HCEC 1CT (cell line): ENCODE results near the gene ROMO1.

Experiments used
- DNase-seq: peaks from one replicate; pipeline ENCODE4 v3.0.0-alpha.2; 2017

ROMO1 gene

DNA sequence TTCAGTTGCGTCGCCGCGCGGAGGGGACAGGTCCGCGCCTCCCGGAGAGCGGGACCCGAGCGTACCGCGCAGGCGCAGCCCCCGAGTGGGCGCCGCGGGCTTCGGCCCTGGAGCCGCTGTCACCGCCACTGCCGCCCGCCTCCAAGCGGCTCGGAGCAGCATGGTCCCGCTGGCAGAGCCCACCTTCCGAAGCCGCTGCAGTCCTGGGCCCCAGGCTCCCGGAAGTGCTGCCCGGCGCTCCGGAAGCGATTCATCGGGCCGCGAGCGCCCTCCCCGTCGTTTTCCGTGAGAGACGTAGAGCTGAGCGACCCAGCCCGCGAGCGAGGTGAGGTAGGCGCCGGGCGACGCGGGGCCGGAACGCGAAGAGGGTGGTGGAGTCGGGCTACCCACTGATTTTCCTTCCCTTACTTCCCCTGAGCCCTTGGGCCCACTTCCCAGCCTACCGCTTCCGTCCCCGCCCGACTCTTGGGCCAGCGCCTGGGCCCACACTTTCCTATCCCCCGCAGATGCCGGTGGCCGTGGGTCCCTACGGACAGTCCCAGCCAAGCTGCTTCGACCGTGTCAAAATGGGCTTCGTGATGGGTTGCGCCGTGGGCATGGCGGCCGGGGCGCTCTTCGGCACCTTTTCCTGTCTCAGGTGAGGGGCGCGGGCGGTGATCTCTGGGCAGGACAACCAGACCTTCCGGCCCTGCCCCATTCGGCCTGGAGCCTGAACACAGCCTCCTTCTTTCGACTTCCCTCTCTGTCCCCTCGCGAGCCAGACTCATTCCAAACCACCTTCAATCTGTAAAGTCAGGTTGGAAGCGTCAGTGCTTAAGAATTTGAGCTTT lies at the start of gene ROMO1, which contains the start of gene NFS1:
ROMO1 (plus strand) TSS at position 279 of the 830 bp plus-strand sequence; CDS start at position 507, 228 bp downstream.
NFS1 (minus strand) TSS at position 226 of the 830 bp plus-strand sequence; CDS start at position 162, 64 bp downstream.
- peak; percentile 84 for DNase-seq

DNA sequence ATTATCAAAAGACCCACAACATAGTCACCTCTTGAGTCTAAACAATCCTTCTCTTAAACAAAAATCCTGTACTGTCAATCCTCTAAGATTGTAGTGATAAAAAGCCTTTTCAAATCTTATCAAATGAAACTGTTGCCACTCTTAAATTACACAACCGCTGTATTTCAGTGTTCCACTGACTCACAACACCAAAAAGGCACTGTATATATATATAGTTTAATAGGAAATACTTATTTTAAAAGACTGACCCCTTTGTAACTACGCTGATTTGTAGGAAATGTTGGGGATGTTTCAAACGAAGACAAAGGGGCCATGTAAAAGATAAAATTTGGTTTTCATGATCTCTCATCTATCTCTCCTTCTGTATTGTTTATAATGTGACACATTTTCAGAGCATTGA lies 48.6 kb upstream of the ROMO1 start:
- DNase-seq, result no peak

DNA sequence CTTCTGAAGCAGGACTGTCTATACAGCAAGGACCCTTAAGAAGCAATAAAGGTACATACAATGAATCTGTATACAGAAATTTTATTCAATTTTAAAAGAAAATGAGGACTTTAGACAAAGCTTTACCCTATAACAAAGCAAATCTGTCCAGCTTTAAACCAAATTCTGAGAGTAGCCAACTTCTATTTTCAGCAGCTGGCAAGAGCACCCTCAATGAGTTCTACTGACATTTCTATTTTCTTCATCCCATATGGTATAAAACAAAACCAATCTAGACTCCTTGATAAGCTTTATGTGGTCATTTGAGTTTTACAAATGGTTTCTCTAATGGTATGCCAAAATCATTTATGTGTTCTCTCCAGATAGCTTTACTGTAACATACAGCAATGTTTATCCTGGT lies 47.2 kb upstream of the ROMO1 start:
- DNase-seq, result no peak

DNA sequence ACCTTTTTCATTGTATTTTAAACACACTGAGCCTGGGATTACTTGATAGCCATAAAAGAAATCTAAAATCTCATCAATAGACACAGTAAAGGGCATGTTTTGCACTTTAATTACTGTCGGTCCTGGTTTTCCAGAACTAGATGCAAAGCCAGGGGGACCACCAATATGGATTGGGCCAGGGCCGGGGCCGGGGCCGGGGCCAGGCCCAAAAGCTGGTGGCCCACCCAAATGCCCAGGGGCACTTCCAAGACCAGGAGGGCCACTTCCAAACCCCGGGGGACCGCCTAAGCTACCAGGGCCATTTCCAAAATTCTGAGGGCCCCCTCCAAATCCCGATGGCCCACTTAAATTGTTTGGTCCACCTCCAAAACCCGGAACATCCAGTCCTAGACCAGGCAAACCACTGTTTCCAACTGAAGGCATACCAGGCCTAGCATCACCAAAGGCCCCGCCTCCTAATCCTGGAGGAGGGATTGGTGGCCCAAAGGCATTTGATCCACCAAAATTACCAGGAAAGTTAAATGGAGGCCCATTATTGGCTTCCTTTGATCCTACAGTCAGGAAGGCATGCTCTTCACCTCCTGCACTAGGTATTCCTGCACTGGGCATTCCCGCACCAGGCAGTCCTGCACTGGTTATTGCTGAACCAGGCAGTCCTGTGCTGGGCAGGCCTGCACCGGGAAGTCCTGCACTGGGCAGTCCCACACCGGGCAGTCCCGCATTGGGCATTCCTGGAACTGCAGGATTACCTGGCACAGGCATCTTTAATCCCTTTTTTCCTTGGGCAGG lies 46.4 kb upstream of the ROMO1 start:
- no peak for DNase-seq

DNA sequence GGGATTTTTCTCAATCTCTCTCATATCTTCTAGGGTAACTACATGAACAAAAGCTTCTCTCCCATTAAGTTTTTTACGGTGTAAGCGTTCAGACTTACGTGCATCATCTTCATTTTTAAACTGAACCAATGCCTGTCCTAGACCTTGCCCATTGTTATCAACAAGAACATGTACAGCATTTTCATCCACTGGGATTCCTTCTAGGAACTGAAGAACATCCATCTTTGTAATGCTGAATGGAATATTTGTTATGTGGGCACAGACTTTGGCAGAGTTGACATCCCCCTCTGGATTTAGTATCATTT lies 45.8 kb upstream of the ROMO1 start:
- no peak for DNase-seq

DNA sequence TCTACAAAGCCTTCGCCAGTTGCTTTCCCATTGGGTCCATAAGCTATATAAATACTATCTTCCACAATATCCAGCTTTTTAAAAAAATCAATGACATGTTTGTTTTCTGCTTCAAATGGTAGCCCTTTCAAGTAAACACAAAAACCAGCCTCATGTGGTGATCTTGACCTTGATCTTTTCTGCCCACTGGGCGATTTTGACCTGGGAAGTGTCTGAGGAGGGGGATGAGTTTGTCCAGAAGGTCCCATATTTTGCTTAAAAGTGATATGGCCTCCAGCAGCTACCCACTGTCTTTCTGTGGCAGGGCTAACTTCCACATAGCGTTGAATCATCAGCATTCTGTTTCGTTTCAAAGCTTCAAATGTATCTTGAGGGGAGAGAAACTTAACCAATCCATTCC lies 45.3 kb upstream of the ROMO1 start:
- no peak for DNase-seq

DNA sequence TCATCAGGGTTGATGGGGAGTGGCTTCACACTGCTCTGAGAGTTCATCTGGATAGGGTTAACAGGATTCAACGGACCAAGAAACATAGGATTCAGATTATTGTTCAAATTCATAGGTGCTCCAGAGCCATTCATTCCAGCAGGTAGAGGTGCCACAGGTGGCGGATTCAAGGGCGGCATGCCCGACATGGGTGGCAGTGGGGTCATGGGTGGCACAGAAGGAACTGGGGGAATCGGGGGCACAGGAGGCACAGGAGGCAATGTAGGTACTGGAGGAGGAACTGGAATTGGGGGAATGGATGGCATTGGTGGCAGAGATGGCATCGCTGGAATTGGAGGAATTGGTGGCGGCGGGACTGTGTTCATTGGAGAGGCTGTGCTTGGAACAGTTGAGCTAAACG lies 44.8 kb upstream of the ROMO1 start:
- no peak for DNase-seq

DNA sequence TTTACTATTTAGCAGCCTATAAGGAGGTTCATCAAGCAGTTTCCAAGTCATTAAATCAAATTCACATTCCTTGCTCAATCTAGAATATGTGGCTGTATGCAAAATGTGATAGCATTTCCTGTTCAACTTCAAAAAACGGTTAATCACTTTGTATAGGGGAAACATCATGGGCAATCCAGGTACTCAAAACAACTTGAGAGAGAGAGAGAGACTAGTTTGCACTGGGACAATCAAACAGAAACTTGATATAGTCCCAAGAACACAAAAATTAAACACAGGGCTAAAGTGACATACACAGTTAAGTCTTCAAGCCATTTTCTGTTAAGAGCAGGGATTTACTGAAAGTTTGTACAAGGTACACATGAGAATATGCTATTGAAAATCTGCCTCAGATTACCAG lies 41.9 kb upstream of the ROMO1 start:
- DNase-seq, result no peak

DNA sequence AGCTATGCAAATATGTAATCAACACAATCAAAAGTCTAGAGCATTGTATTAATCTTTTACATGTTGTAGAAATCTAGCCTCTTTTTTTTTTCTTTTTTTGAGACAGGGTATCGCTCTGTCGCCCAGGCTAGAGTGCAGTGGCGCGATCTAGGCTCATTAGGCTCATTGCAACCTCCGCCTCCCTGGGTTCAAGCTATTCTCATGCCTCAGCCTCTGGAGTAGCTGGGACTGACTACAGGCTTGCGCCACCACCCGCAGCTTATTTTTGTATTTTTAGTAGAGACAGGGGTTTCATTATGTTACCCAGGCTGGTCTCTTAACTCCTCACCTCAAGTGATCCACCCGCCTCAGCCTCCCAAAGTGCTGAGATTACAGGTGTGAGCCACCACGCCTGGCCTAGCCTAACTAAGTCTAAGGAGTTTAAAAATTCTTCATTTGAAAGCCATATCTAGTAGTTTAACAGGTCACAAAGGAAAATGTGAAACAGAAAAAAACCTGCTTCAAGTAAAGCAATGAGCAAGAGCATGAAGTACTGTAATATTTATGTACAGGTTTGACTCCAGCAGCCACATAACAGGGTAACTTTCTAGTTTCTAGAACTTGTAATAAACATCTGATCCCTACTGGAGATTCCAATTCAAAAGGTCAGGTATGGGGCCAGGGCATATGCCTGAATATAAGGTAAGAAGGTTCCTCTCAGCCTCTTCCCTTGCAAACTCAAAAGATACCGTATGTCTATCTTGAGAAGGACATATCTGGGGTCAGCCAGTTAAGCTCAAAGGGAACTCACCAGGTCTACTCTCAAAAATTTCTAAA lies 38.9 kb upstream of the ROMO1 start:
- no peak for DNase-seq

DNA sequence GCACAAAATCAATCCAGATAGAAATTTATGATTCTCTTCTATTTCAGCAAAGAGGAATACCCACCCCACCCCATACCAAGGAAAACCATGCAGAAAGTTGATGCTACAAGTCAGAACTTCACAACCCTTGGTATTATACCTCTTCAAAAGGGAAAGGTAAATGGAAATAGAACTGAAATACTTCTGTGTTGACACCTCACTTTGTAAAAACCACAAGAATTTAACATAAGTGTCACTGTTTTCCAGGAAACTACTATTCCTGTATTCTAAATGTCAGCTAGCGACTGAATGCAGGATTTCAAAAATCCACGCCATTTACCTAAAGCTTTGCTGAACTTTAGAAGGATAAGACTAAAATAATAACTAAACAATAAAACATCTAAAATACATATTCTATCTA lies 38.2 kb upstream of the ROMO1 start:
- peak; percentile 27 for DNase-seq

DNA sequence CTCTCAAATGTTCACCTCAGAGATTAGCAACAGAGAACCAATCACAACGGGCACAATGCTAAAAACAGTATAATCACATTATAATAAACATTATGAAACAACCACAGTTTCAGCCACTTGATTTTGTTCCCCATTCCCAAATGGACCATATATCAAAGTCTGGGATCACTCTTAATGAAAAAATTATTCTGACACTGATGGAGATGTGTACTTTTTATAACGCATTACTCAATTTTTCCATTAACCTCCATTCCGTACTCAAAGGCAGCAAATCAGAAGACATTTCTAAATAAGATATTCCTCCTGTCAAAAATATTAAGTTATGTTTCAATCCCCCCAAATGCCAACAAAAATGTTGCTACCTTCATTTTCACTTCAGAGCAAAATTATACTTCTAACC lies 37.3 kb upstream of the ROMO1 start:
- DNase-seq, result no peak

DNA sequence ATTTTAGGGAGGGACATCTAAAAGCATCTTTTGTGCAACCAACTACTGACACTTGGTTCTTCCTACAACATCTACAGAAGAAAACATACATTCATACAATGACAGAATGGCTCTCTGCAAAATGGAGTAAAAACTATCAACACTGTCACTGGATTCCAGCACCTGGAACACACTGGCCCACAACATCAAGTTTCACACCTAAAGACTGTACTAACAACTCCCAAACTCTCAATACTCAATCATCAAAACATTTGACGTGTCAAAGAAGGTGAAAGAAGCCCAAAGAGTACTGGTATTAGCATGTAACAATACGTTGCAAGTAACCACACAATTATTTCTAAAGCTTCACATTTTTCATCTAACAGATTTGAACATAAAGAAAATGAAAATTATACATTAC lies 36.7 kb upstream of the ROMO1 start:
- no peak for DNase-seq

DNA sequence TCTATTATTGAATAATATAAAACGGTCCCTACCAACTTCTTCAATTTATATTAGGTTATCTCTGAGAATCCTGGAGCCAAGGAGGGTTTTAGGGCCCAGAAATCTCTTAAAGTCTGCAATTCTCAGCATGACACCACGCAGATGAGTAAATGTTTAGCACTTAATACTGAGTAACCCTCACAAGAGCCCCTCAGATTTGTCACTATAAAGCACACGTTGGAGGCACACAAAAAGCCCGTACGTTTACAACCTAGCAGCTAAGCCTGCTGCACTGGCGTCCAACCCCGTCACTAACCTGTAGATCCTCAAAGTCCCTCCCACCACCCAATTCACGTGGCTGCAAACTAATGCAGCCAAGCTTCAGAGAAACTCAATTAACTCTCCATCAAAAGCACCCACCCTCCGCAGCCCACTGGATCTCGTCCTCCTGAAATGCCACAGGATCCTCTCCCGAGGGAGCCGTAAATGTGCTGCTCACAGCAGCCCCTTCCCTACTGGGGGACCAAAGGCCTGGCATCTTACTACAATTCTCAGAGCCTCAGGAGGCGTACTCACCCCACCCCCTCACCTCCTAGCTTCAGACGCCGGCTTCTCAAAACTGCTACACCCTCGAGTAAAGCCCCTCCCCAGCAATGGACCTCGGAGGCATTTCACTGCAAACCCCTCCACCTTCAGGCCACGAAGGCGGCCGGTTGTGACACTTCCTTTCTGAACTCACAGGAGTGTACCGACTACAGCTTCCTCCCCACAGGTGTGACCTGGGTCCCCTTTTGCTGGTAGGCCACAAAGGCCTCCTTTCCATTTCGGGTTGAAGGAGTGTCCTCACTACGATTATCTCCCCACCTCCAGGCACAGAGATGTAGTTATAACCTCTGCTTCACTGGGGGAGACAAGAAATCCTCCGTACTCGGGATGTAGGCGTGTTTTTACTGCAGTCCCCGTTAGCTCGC lies 35.4 kb upstream of the ROMO1 start:
- peak; percentile 31 for DNase-seq

DNA sequence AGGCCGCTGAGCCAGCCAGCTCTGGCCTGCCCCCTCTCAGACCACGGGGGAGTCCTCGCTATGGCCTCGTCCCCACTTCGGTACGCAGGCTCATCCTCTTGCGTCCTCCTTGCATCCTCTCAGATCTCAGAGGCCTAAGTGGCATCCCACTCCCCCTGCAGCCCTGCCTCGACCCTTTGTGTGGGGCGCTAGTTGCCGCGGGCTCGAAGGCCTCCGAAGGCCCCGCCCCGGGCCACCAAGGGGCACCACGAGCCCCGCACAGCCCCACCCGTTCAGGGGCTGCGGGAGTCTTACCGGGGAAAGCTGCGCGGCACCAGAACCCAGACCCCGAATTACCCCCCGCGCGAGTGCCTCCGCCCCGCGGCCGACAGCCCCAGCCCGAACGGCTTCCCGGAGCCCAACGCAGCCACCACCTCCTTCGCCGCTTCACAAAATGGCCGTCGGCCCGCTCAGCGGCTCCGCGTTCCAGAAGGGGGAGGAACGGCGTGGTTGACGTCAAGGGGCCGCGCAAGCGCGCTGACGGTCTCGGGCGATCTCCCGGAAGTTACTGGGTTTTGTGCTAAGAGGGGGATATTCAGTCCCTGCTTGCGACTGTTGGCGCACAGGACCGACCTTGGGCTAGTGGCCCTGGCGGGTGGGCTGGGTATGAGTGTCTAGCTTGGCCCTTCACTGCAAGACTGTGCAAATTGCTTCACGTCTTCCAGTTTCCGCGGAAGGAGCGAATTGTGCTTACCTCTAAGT lies 34.6 kb upstream of the ROMO1 start, which contains the start of the genes CPNE1 and RBM12:
CPNE1 (minus strand) TSS at position 435 of the 741 bp plus-strand sequence. CDS start 31,977 bp downstream, outside the sequence.
RBM12 (minus strand) TSS at position 435 of the 741 bp plus-strand sequence. CDS start 9,578 bp downstream, outside the sequence.
- DNase-seq, result peak; percentile 93

DNA sequence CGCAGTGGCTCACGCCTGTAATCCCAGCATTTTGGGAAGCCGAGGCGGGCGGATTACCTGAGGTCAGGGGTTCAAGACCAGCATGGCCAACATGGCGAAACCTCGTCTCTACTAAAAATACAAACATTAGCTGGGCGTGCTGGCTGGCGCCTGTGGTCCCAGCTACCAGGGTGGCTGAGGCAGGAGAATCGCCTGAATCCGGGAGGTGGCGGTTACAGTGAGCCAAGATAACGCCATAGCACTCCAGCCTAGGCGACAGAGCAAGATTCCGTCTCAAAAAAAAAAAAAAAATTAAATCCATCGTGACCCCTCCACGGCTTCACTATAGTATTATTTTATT lies 33.3 kb upstream of the ROMO1 start:
- no peak for DNase-seq

DNA sequence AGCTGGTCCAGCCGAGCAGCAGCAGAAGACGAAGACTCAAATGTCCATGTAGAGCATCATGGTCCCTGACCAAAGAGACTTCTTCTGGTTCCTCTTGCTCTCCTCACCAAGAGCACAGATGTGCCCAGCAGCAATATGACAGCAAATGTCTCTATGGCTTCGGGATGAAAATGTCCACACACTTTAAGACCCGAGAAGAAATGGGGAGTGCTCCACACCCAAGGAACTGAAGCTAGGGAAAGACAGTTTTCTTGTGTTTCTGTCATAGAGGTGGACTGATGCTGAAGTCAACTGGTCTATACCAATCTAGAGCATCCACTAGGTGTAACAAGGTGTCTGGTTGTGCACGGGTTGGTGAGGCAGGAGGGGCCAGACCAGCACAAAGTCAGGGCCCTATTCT lies 30.0 kb upstream of the ROMO1 start:
- no peak for DNase-seq

DNA sequence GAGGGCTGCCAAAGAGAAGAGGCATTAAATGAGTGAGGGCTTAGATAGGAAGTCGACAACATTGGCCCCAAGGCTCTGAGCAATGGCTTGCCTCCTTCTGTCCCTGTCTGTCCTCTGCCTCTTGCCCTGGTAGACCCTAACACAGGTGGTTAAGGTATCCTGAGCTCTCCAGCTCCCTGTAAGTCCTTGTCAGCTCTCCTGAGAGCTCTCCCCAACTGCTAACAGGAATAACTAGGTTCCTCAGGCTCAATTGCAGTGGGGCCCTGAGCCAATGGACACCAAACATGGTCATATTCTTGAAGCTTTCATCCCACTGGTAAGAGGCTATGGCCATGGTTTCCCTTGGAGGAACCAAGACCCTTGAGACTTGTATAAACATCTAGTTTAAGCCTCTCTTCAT lies 29.5 kb upstream of the ROMO1 start:
- no peak for DNase-seq

DNA sequence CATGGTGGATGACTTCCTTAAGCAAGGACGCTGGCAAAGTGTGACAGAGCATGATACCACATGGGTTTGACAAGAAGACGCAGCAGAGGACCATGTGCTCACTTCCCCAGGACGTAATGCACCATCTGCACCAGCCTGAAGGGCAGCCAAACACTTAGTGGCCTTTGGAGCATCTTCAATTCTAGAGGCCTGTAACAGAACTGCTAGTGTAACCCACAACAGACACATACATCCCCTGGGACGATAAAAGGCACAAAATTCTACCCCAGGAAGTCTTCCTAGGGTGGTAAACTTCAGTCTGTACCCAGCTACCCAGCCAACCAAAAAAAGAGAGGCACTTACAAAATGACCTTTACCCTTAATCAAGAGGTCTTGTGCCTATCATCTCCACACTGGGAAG lies 25.3 kb upstream of the ROMO1 start:
- DNase-seq, result no peak

DNA sequence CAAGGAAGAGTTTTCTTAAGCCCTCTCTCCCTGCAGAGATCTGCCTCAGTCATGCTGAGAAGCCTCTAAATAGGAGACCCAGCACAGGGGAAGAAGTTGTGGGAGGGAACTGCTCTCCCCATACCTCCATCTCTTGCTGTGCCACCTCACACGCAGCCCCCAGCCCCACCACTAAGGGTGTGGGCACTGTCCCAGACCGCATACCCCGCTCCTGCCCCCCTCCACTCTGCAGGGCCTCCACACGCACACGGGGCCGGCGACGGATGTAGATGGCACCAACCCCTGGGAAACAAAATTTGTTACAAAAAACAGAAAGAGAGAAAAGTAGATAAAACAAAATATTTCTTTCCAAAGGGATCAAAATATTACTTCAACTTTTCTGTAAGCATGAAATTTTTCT lies 24.3 kb upstream of the ROMO1 start:
- DNase-seq, result no peak

DNA sequence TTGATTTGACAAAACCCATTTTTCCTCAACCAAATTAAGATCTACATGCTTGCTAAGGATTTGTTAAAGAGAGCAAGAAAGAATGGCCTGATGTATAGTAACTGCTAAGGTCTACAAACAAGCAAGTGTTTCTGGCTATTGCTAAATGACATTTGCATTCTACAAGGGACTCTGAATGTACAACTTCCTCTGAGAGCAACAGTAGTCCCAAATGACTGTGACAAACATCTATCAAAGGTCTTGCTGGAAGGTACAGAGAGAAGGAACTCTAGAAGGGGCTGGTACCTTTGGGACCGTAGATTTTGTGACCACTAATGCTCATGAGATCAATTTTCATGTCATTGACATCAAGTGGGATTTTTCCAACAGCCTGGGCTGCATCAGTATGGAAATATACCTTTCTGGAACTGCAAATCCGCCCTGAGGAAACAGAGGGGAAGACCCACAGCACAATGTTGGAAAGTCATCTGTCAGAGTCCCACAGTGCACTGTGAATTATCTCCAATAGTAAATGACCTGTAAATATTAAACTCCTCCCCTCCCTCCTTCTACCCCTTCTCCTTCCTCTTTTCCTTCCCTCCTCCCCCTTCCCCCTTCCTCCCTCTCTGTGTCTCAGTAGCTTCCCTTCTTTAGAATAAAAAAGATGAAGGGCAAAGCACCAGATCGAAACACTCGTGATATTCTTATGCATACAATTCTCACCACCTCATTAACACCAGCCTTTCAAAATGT lies 18.6 kb upstream of the ROMO1 start:
- DNase-seq, result no peak

DNA sequence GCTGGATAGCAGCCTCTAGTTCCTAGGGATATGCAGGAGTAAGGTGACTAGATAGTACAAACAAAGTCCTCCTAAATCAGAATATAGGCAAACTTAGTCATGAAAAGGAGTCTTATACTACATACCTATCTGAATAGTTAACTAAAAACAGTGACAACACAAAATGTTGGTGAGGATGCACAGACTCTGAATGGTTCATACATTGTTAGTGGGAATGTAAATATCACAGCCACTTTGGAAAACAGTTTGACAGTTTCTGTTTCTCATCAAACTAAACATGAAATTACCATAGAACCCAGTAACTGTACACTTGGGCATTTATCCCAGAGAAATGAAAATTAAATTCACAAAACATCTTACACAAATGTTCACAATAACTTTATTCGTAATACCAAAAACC lies 17.2 kb upstream of the ROMO1 start:
- DNase-seq, result no peak
